Caco-2 (cell line): ENCODE measurements around the gene GRIA4. TPM values are rescaled to one million over a fixed set of nuclear protein-coding genes. Genes with fewer than 3 reads are reported as not detected.

Source experiments
- BruUV-seq: library from RNA; stranded (reverse); fragments of 400-500 nt; replicated peaks from 2 replicates; lab custom pipeline; 2021; lab: Mats Ljungman, UMichigan
- CTCF ChIA-PET: fragments of 300-600 bp; sonication (Branson Sonifier 250); formaldehyde crosslinking; loops from one replicate; lab custom pipeline; 2022; ENCODE audit warnings: antibody characterized with exemption; lab: Charles Lee
- POLR2A ChIA-PET: fragments of 300-600 bp; sonication (Branson Sonifier 250); formaldehyde crosslinking; loops from one replicate; lab custom pipeline; 2022; ENCODE audit warnings: antibody characterized with exemption; lab: Charles Lee
- DNase-seq, 2 experiments: peaks; one replicate each; pipeline versions ENCODE4 v3.0.0 to v3.0.0-alpha.2; 2020 to 2022
- H3K27me3 ChIP-seq: replicated peaks from 2 replicates; pipeline ENCODE4 v1.6.0; 2011; ENCODE audit warnings: low read length; ENCODE audit not compliant: control insufficient read depth, insufficient read depth
- H3K36me3 ChIP-seq: 2 replicates; pipeline ENCODE4 v1.5.1; 2011; ENCODE audit warnings: low read length; ENCODE audit not compliant: control insufficient read depth, insufficient read depth
- H3K4me1 ChIP-seq: fragments of 250-450 bp; sonication (Bioruptor Pico); 2 replicates; pipeline ENCODE4 v1.5.1; 2020; ENCODE audit warnings: mild to moderate bottlenecking
- H3K4me3 ChIP-seq: 2 replicates; pipeline ENCODE4 v1.5.1; 2011; ENCODE audit warnings: low read depth, mild to moderate bottlenecking, control low read depth, low read length
- H3K9me3 ChIP-seq: fragments of 250-450 bp; sonication (Bioruptor Pico); 2 replicates; pipeline ENCODE4 v1.5.1; 2020; ENCODE audit warnings: mild to moderate bottlenecking, moderate library complexity
- H3K27ac Mint-ChIP-seq: one replicate; pipeline ENCODE4 v1.8.0; 2022; ENCODE audit warnings: mixed read lengths; ENCODE audit not compliant: unreplicated experiment
- H3K27me3 Mint-ChIP-seq: one replicate; pipeline ENCODE4 v1.8.0; 2022; ENCODE audit warnings: mixed read lengths; ENCODE audit not compliant: insufficient read depth, unreplicated experiment
- H3K36me3 Mint-ChIP-seq: one replicate; pipeline ENCODE4 v1.8.0; 2022; ENCODE audit warnings: mild to moderate bottlenecking, mixed read lengths; ENCODE audit not compliant: insufficient read depth, unreplicated experiment
- H3K4me1 Mint-ChIP-seq: one replicate; pipeline ENCODE4 v1.8.0; 2022; ENCODE audit warnings: low read depth, mixed read lengths; ENCODE audit not compliant: unreplicated experiment
- H3K4me3 Mint-ChIP-seq: one replicate; pipeline ENCODE4 v1.8.0; 2022; ENCODE audit warnings: mild to moderate bottlenecking, moderate library complexity, mixed read lengths; ENCODE audit not compliant: unreplicated experiment
- H3K9me3 Mint-ChIP-seq: one replicate; pipeline ENCODE4 v1.8.0; 2022; ENCODE audit warnings: mixed read lengths; ENCODE audit not compliant: unreplicated experiment
- intact Hi-C: fragments of 100-400 bp; cut with micrococcal nuclease; formaldehyde crosslinking; loops from one replicate; pipeline ENCODE4 v1.10.0; 2022; ENCODE audit not compliant: unreplicated experiment
- total RNA-seq: library from RNA; stranded (reverse); gene quantifications from 2 replicates; pipeline ENCODE4 v1.2.3, GENCODE V29; 2022
- TF ChIP-seq, protein P1 (sequence below), 2 experiments: fragments of 200-600 bp in 1 of 2; IDR thresholded peaks; 1 replicate in 1 of 2; 2 replicates in 1 of 2; pipeline versions ENCODE4 v1.5.1 to v1.8.0; 2011 to 2022; ENCODE audit warnings: antibody characterized with exemption in 1 of 2, control low read depth in 1 of 2, inconsistent platforms in 1 of 2, low read depth in 1 of 2, low read length in 1 of 2, mild to moderate bottlenecking in 1 of 2, moderate library complexity in 1 of 2; ENCODE audit not compliant: insufficient read depth in 1 of 2, severe bottlenecking in 1 of 2, unreplicated experiment in 1 of 2

Gene GRIA4
- total RNA-seq, 1 experiment from 2014 or later = not detected

DNA sequence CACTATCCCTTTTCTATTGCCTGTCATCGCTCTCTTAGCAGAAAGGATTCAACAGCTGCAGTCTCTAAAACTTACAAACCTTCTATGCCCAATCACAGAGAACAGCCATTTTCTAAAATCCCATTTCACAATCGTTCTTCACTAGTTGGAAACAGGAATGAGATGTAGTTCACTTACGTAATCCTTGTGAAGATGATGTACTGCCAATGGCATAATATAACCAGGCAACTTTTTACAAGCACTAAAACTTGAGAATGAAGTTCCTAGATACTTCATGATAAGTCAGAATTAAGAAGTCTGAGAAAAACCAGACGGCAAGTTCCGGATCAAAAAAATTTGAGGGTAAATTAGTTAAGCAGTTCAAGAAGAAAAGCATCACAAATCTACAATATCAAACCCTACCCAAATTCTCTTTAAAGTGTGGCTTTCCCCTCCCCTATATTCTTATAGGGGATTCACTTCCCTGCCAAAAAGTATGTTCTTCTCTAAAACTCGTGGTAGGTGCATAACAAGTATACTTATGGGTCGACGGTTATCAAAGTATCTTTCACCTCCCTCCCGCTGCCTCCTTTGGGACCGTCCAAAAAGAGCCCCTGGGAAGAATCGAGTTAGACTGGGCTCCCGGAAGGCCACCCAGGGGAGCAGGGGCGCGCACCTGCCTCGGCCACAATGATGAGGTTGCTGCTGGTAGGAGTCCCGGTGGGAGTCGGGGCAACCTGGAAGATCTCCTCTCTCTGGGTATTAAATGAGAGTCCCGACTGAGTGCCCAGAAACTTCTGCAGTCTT lies 411.5 kb downstream of the GRIA4 start:
- POLR2A ChIA-PET = no interaction called here
- H3K9me3 Mint-ChIP-seq = no peaks in the 10 kb centered on the region
- TF ChIP-seq, protein P1, sequence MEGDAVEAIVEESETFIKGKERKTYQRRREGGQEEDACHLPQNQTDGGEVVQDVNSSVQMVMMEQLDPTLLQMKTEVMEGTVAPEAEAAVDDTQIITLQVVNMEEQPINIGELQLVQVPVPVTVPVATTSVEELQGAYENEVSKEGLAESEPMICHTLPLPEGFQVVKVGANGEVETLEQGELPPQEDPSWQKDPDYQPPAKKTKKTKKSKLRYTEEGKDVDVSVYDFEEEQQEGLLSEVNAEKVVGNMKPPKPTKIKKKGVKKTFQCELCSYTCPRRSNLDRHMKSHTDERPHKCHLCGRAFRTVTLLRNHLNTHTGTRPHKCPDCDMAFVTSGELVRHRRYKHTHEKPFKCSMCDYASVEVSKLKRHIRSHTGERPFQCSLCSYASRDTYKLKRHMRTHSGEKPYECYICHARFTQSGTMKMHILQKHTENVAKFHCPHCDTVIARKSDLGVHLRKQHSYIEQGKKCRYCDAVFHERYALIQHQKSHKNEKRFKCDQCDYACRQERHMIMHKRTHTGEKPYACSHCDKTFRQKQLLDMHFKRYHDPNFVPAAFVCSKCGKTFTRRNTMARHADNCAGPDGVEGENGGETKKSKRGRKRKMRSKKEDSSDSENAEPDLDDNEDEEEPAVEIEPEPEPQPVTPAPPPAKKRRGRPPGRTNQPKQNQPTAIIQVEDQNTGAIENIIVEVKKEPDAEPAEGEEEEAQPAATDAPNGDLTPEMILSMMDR (IDR thresholded peaks at IDR 0.05; ENCODE audit: insufficient read depth in 1 of 2, low read depth in 1 of 2, low read length in 1 of 2, severe bottlenecking in 1 of 2, unreplicated experiment in 1 of 2) = no peak
- H3K4me3 Mint-ChIP-seq = peak overlapping the region; percentile 86
- BruUV-seq = no TSS peak
- no peaks in the 10 kb centered on the region for H3K27me3 Mint-ChIP-seq
- H3K27ac Mint-ChIP-seq = peak overlapping the region; percentile 51
- H3K36me3 Mint-ChIP-seq = peaks cover 16% of the 10 kb centered on the region
- peaks cover 13% of the 10 kb centered on the region for H3K4me1 Mint-ChIP-seq
- Histone ChIP-seq H3K4me1 (peaks cover 11% of the 10 kb centered on the region), H3K27me3 (no peaks in the 10 kb centered on the region), H3K9me3 (no peaks in the 10 kb centered on the region), H3K4me3 (peak overlapping the region; percentile 81), H3K36me3 (no peaks in the 10 kb centered on the region)
- CTCF ChIA-PET = no interaction called here
- DNase-seq = no peak
- intact Hi-C loops = loop anchor here (2.0 kb wide), 1 partner anchor 59 kb away; no protein-coding TSS in a partner anchor

DNA sequence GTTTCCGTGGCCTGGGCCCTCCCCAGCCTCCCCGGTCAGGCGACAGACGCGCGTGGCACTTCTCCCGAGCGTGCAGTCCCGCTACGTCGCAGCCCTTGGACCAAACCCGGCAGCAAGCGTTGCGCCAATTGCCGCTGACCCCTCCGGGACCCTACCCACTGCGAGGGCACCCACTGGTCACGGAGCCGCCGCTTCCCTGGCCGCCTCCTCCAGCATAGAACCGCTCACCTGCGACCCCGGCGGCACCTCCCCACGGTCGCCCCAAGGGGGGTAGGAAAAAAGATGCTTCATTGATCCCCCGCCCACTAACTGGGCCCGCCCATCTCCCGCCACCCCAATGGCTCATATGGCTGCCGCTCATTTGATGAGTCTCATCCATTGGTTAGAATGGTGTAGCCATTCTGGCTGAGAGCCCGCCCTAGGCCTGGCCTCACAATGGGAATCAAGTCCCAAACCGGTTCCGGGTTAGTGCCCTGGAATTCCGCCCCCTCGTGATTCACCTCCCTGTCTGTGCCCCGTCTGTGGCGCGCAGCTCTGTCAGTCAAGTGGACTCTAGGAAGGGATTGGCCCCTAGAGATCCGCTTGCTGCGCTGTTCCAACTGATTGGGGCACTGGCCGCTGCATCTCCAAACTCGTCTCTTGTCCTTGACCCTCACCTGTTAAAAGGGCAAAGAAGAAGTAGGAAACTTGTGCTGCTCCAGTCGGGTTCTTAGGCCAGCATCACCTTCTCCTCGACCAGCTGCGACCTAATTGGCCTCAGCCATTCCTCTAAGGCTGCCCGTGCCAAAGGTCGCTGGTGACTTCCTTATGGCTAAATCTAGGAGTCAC lies 412.3 kb downstream of the GRIA4 start, which contains the start of gene MSANTD4:
Gene MSANTD4 (minus strand): TSS at position 274 of the 828 bp plus-strand sequence. CDS start 11,323 bp downstream, outside the sequence.
- peaks cover 13% of the 10 kb centered on the region for H3K4me1 Mint-ChIP-seq
- ChIA-PET POLR2A (no interaction called here), CTCF (no interaction called here)
- no peaks in the 10 kb centered on the region for H3K36me3 ChIP-seq
- H3K27ac Mint-ChIP-seq = peak within 1 kb of the TSS; percentile 51
- no peaks in the 10 kb centered on the region for H3K27me3 ChIP-seq
- H3K27me3 Mint-ChIP-seq = no peaks in the 10 kb centered on the region
- H3K9me3 ChIP-seq = no peaks in the 10 kb centered on the region
- H3K36me3 Mint-ChIP-seq = peaks cover 16% of the 10 kb centered on the region
- H3K4me1 ChIP-seq = peaks cover 11% of the 10 kb centered on the region
- no TSS peak for BruUV-seq
- peak within 1 kb of the TSS; percentile 81 for H3K4me3 ChIP-seq
- TF ChIP-seq, protein P1 (IDR thresholded peaks at IDR 0.05; ENCODE audit: insufficient read depth in 1 of 2, low read depth in 1 of 2, low read length in 1 of 2, severe bottlenecking in 1 of 2, unreplicated experiment in 1 of 2) = peak in 1 of 2 experiments; percentile 3
- DNase-seq = peak; percentile 100
- H3K4me3 Mint-ChIP-seq = peak within 1 kb of the TSS; percentile 86
- intact Hi-C loops = loop anchor here (1.0 to 2.0 kb wide), 3 partner anchors 55 to 445 kb away; partner anchors contain the start of genes AASDHPPT and KBTBD3
- no peaks in the 10 kb centered on the region for H3K9me3 Mint-ChIP-seq

DNA sequence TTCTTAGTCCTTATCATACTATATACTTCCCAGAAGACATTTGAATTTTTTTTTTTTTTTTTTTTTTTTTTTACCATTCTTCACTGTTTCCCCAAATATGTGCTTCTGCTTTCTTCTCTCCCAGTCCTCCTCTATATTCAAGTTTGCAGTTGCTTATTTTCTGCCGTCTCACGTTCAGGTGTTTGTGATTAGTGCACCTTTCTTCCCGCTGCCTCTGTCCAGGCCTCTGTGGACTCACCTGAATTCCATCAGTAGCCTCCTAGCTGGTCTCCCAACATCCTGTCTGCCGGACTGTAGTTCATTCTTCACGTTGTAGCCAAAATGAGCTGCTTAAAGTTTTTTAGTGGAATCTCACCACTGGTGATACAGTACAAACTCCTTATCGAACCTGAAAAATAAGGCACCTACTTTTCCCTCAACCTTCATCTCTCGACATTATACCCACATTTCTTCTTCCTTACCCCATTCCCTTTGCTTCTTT lies 413.0 kb downstream of the GRIA4 start:
- Mint-ChIP-seq H3K27me3 (no peaks in the 10 kb centered on the region), H3K27ac (peak overlapping the region; percentile 51), H3K36me3 (peaks cover 16% of the 10 kb centered on the region), H3K9me3 (no peaks in the 10 kb centered on the region), H3K4me3 (peak overlapping the region; percentile 86), H3K4me1 (peaks cover 13% of the 10 kb centered on the region)
- TF ChIP-seq, protein P1 (IDR thresholded peaks at IDR 0.05; ENCODE audit: insufficient read depth in 1 of 2, low read depth in 1 of 2, low read length in 1 of 2, severe bottlenecking in 1 of 2, unreplicated experiment in 1 of 2) = no peak
- Histone ChIP-seq H3K9me3 (no peaks in the 10 kb centered on the region), H3K4me3 (peak overlapping the region; percentile 40), H3K4me1 (peaks cover 11% of the 10 kb centered on the region), H3K27me3 (no peaks in the 10 kb centered on the region), H3K36me3 (no peaks in the 10 kb centered on the region)
- BruUV-seq = TSS peak; percentile 92
- CTCF ChIA-PET = no interaction called here
- DNase-seq = peak in 1 of 2 experiments; percentile 25
- intact Hi-C loops = loop anchor here (1.0 kb wide), 2 partner anchors 54 to 444 kb away; partner anchors contain the start of genes AASDHPPT and KBTBD3
- POLR2A ChIA-PET = no interaction called here
